A673 (cell line): ENCODE measurements around the gene GPT2. TPM values are rescaled to one million over a fixed set of nuclear protein-coding genes. Genes with fewer than 3 reads are reported as not detected.

ENCODE experiments used
- BruUV-seq: library from RNA; stranded (reverse); fragments of 400-500 nt; replicated peaks from 2 replicates; lab custom pipeline; 2021; lab: Mats Ljungman, UMichigan
- CTCF ChIA-PET: fragments of 300-600 bp; sonication (Branson Sonifier 250); formaldehyde crosslinking; loops from one replicate; lab custom pipeline; 2022; ENCODE audit warnings: antibody characterized with exemption; lab: Charles Lee
- POLR2A ChIA-PET: fragments of 300-600 bp; sonication (Branson Sonifier 250); formaldehyde crosslinking; loops from one replicate; lab custom pipeline; 2022; ENCODE audit warnings: antibody characterized with exemption; ENCODE audit not compliant: low non-redundant PET; lab: Charles Lee
- DNase-seq: peaks from one replicate; pipeline ENCODE4 v3.0.0-alpha.2; 2015; ENCODE audit warnings: low spot score
- H3K27ac ChIP-seq: fragments of 200-600 bp; sonication (generic); 2 replicates; pipeline ENCODE4 v1.5.1; 2016; ENCODE audit warnings: mixed run types, low read depth, mild to moderate bottlenecking, mixed read lengths, antibody characterized with exemption, low read length; ENCODE audit not compliant: poor library complexity, severe bottlenecking
- H3K27me3 ChIP-seq: fragments of 200-600 bp; sonication (generic); replicated peaks from 2 replicates; pipeline ENCODE4 v1.6.1; 2017; ENCODE audit warnings: mixed run types, low read depth, mild to moderate bottlenecking, mixed read lengths, antibody characterized with exemption, low read length; ENCODE audit not compliant: insufficient read depth, poor library complexity
- H3K36me3 ChIP-seq: fragments of 200-600 bp; sonication (generic); 2 replicates; pipeline ENCODE4 v1.6.1; 2016; ENCODE audit warnings: mixed run types, mild to moderate bottlenecking, mixed read lengths, antibody characterized with exemption, low read length; ENCODE audit not compliant: insufficient read depth, poor library complexity, severe bottlenecking
- H3K4me1 ChIP-seq: fragments of 200-600 bp; sonication (generic); 2 replicates; pipeline ENCODE4 v1.6.1; 2017; ENCODE audit warnings: mixed run types, mild to moderate bottlenecking, mixed read lengths, antibody characterized with exemption, low read length; ENCODE audit not compliant: insufficient read depth, poor library complexity, severe bottlenecking
- H3K4me3 ChIP-seq: fragments of 200-600 bp; sonication (generic); 2 replicates; pipeline ENCODE4 v1.5.1; 2016; ENCODE audit warnings: low read depth, mixed run types, mild to moderate bottlenecking, mixed read lengths, low read length; ENCODE audit not compliant: poor library complexity, severe bottlenecking
- H3K9me3 ChIP-seq: fragments of 200-600 bp; sonication (generic); 2 replicates; pipeline ENCODE4 v1.6.1; 2016; ENCODE audit warnings: mixed run types, low read depth, mild to moderate bottlenecking, mixed read lengths, antibody characterized with exemption, low read length; ENCODE audit not compliant: poor library complexity, severe bottlenecking
- CTCF ChIP-seq: fragments of 300-800, 200-600 bp; sonication (generic); conservative IDR thresholded peaks from 2 replicates; pipeline ENCODE4 v1.5.1; 2017; ENCODE audit warnings: low read depth, mild to moderate bottlenecking, antibody characterized with exemption, low read length, moderate library complexity, mixed read lengths
- EZH2 ChIP-seq: fragments of 200-600 bp; sonication (generic); IDR thresholded peaks from 2 replicates; pipeline ENCODE4 v1.6.1; 2017; ENCODE audit warnings: borderline replicate concordance, low read depth, mild to moderate bottlenecking, mixed read lengths, antibody characterized with exemption, low read length; ENCODE audit not compliant: poor library complexity, severe bottlenecking
- intact Hi-C: fragments of 100-400 bp; cut with micrococcal nuclease; formaldehyde crosslinking; loops from one replicate; pipeline ENCODE4 v1.10.0; 2022; ENCODE audit not compliant: unreplicated experiment
- total RNA-seq: library from RNA; stranded (reverse); gene quantifications from 2 replicates; pipeline ENCODE4 v1.2.3, GENCODE V29; 2021

The GPT2 gene
- total RNA-seq, 1 experiment from 2014 or later = 38.8 TPM

GRCh38 chr16:46911650-46912049 lies 27.5 kb downstream of the GPT2 start:
- Histone ChIP-seq H3K36me3 (peaks cover 19% of the 10 kb centered on the region), H3K4me3 (no peak overlapping the region), H3K27ac (no peak overlapping the region), H3K9me3 (no peaks in the 10 kb centered on the region), H3K27me3 (no peaks in the 10 kb centered on the region), H3K4me1 (no peaks in the 10 kb centered on the region)
- POLR2A ChIA-PET = interaction anchor here (0.6 kb wide), 1 partner anchor 8 kb away, joined by 3 read pairs; no protein-coding TSS in a partner anchor
- CTCF ChIA-PET = no interaction called here
- intact Hi-C loops = no loop called here
- DNase-seq = no peak
- TF ChIP-seq EZH2 (no peak), CTCF (no peak)
- BruUV-seq = no TSS peak

GRCh38 chr16:46914556-46915201 lies 30.5 kb downstream of the GPT2 start:
- no peak overlapping the region for H3K27ac ChIP-seq
- ChIA-PET POLR2A (no interaction called here), CTCF (no interaction called here)
- H3K4me1 ChIP-seq = no peaks in the 10 kb centered on the region
- H3K9me3 ChIP-seq = no peaks in the 10 kb centered on the region
- H3K27me3 ChIP-seq = no peaks in the 10 kb centered on the region
- TF ChIP-seq EZH2 (no peak), CTCF (no peak)
- BruUV-seq = no TSS peak
- H3K4me3 ChIP-seq = no peak overlapping the region
- H3K36me3 ChIP-seq = peaks cover 15% of the 10 kb centered on the region
- intact Hi-C loops = no loop called here
- DNase-seq = no peak

GRCh38 chr16:46915483-46916025 lies 31.4 kb downstream of the GPT2 start:
- DNase-seq = no peak
- TF ChIP-seq EZH2 (no peak), CTCF (no peak)
- POLR2A ChIA-PET = interaction anchor here (0.7 kb wide), 1 partner anchor 286 kb away, joined by 3 read pairs; no protein-coding TSS in a partner anchor
- BruUV-seq = no TSS peak
- H3K27me3 ChIP-seq = no peaks in the 10 kb centered on the region
- intact Hi-C loops = no loop called here
- no peaks in the 10 kb centered on the region for H3K4me1 ChIP-seq
- CTCF ChIA-PET = no interaction called here
- H3K4me3 ChIP-seq = no peak overlapping the region
- H3K9me3 ChIP-seq = no peaks in the 10 kb centered on the region
- H3K27ac ChIP-seq = no peak overlapping the region
- peaks cover 9% of the 10 kb centered on the region for H3K36me3 ChIP-seq
